Activated T-cell treated with anti-CD3 and anti-CD28 coated beads for 24 hours (primary cell): ENCODE data around the gene HID1.
"Not testable (repeated sequence)": the region's sequence is repeated elsewhere in the genome, so short reads cannot be mapped to it uniquely, and the experiment has no call there.

Experiments
- DNase-seq: peaks from one replicate; pipeline ENCODE4 v3.0.0-alpha.2; 2020; ENCODE audit warnings: low read depth

Gene HID1

GRCh38 chr17:74972107-74972972 is at the start of gene HID1:
HID1 (minus strand) TSS chr17:74972759; CDS start chr17:74972656, 103 bp downstream.
- peak; percentile 71 for DNase-seq

DNA sequence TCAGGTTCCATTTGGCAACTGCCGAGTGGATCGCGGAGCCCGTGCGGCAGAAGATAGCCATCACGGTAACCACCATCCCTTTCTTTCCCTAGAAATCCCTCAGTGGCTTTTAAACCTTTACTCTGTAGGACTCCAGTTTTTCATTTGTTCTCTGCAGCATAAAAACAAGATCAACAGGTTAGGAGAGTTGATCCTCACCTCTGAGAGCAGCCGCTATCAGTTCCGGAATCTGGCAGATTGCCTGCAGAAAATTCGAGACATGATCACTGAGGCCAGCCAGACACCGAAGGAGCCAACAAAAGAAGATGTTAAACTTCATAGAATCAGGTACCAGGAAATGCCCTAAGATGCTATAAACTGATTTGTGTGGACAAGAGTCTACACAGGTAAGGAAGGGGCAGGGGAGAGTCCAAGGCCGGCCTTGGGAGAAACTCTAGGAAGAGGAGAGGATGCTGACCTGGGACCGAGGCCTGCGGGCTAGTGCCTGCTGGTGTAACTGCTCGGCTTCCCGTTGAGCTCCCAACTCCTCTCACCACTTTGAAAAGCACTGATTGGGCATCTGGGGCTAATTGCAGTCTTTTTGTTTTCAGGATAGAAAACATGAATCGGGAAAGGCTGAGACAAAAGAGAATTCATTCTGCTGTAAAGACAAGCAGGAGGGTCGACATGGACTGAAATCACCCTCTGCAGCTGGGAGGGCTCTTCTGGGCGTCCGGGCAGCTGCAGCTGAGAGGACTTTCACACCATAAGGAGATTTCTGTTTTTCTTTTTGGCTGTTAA is 48.0 kb upstream of the HID1 start:
- DNase-seq, result no peak

DNA sequence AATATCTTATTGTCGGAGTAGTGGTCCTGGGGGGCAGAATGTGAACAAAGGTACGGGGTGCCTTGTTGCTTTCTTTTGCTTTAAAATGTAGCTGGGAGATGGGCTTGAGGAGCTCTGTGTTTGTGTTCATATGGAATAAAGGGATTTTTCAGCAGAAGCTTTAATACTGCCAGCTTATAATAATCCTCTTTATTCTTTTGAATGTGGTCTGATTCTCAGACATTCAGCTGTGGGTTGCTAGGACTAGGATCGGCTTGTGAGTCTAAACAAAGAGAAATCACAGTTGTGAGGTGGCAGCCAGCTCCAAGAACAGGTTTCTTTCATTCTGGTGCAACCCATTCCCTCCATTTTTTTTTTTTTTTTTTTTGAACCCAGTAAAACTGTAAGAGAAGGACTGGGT is 47.2 kb upstream of the HID1 start:
- DNase-seq, result no peak

- no peak for DNase-seq
Observed at GRCh38 chr17:75019146-75019545, 46.6 kb upstream of the HID1 start.

GRCh38 chr17:75013092-75013559 is 40.6 kb upstream of the HID1 start:
- no peak for DNase-seq

- DNase-seq, result peak; percentile 79
Observed at GRCh38 chr17:75012346-75013091, 40.0 kb upstream of the HID1 start, which contains the start of gene MRPL58. MRPL58 (plus strand) TSS chr17:75012670; CDS start chr17:75012687, 17 bp downstream.

DNA sequence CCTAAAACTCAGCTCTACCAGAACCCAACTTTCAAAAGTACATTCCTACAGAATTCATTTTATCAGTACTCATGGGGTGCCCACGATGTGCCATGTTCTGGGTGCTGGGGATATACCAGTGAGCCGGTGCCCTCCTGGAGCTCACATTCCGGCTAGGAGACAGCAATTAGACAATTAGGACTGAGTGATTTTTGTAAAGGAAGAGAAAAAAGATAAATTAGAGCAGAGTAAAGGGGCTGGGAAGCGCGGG is 39.5 kb upstream of the HID1 start:
- DNase-seq, result no peak

GRCh38 chr17:75011401-75012095 is 39.0 kb upstream of the HID1 start:
- DNase-seq, result no peak

GRCh38 chr17:75010683-75011400 is 38.3 kb upstream of the HID1 start:
- no peak for DNase-seq

DNA sequence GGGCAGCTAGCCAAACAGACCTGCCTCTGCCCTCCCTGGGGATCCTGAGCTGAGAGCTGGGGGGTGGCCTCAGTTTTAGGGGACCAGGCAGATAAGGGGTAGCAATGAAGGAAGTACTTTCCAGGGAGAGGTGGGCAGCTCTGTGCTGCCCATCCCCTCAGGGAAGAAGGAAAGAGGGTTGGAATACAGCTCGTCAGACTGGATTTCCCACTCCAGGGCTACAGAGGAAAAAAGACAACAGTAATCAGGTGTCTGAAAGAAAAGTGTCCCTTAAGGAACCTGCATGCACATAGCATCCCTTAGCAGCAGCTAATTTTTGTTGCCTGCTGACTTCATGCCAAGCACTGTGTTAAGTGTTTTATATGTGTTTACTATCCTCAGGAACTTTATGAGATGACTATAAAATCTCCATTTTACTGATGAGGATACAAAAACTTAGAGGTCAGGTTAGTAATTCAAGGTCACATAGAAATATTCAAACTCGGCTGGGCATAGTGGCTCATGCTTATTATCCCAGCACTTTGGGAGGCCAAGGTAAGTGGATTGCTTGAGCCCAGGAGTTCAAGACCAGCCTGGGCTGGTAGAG is 36.7 kb upstream of the HID1 start:
- DNase-seq, result no peak

DNA sequence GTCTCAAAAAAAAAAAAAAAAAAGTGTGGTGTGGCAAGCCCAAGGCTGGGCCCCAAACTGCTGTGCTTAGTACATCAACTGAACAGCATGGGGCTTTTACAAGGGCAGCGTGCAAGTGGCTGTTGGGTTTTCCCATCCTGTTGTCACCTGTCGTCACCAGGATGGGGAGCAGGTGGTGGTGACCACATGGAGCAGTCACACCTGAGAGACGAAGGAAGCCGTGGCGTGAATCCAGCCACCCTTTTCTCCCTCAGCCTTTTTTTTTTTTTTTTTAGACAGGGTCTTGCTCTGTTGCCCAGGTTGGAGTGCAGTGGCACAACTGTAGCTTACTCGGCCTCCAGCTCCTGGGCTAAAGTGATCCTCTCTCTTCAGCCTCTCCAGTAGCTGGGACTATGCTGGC is 35.8 kb upstream of the HID1 start:
- no peak for DNase-seq

DNA sequence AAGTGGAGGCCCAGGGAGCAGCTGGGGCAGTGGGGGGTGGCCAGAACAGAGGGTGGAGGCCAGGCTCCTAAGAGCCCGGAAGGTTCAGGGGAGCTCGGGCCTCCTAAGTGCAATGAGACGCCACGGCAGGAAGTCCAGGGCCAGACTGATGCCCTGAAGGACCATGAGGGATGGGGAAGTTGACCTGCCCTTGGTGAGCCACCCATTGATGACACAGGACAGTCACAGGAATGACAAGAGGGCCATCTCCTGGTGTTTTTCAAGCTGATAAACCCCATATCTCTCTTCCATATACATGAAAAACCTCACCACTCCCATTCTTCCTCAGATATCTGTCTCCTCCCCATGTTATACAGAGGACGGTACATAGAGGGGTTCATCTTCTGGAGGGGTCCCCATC is 34.1 kb upstream of the HID1 start:
- DNase-seq, result no peak

- not testable (repeated sequence) for DNase-seq
Observed at GRCh38 chr17:75006084-75006483, 33.5 kb upstream of the HID1 start.

DNA sequence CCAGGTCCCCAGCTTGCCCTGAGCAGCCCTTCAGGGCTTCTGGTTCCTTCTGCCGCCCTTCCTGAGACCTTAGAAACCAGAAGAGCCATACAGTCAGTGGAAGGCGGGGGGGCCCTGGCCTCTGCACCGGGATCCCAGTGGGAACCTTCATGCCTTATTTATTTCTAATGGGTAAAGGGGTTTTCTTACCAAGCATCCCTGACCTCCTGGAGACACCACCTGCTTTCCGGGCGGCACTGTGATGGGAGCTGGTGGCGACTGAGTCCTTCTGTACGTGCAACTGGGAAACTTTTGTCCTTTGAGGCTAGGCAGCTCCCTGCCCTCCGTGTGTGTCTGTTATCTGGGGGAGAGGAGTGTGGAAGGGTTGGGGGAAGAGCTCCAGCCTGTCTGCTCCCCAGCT is 32.7 kb upstream of the HID1 start:
- no peak for DNase-seq

DNA sequence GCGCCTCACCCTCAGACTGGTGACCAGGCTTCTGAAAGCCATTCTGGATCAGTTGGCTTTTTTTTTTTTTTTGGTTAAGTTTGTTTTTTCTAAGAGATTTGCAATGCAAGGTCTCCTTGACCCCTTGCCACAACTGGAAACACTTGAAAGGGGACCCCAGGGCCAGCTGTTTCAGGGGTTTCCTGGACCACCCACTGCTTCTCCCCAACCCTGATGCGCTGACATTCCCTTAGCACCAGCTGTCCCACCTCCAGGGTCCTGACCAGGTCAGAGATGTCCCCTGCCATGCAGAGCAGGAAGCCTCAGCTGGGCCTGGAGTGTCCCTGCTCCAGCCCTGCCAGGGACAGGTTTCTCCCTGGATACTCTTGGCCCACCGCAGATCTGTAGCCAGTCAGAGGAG is 31.8 kb upstream of the HID1 start:
- no peak for DNase-seq

- no peak for DNase-seq
Observed at GRCh38 chr17:75003957-75004355, 31.4 kb upstream of the HID1 start.

- DNase-seq, result no peak
Observed at GRCh38 chr17:75003070-75003956, 30.8 kb upstream of the HID1 start.

- no peak for DNase-seq
Observed at GRCh38 chr17:75001915-75002843, 29.6 kb upstream of the HID1 start.

DNA sequence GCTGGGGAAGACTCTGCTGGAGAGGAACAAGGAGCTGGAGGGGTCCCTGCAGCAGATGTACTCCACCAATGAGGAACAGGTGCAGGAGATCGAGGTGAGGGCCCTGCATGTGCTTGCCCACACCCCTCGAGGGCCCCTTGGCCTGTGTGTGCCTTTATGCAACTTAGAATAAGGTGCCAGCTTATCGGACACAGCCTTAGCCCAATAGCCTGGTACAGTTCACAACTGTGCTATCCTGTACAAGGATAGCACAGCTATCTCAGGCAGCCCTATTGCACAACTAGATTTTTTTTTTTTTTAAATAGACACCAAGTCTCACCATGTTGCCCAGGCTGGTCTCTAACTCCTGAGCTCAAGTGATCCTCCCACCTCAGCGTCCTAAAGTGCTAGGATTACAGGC is 27.0 kb upstream of the HID1 start:
- DNase-seq, result no peak
